Lower lobe of right lung (tissue), 2 donors: ENCODE data around the gene TET1. TPM values are rescaled to one million over a fixed set of nuclear protein-coding genes. Genes with fewer than 3 reads are reported as not detected.

Experiments used
- ATAC-seq, 2 donors: fragments of 200-7000 bp; cut with Tn5 transposase; one replicate each; pipeline ENCODE4 v1.9.1; 2020 to 2022; ENCODE audit warnings: mild to moderate bottlenecking in 2 of 2, moderate library complexity in 2 of 2
- DNase-seq: peaks from one replicate; pipeline ENCODE4 v3.0.0-alpha.2; 2020
- H3K27ac ChIP-seq: fragments of 200-600 bp; one replicate; pipeline ENCODE4 v1.8.0; 2022
- H3K27me3 ChIP-seq: fragments of 200-600 bp; one replicate; pipeline ENCODE4 v1.8.0; 2022; ENCODE audit warnings: low read depth
- H3K36me3 ChIP-seq: fragments of 200-600 bp; one replicate; pipeline ENCODE4 v1.8.0; 2022; ENCODE audit warnings: mild to moderate bottlenecking
- H3K4me1 ChIP-seq: fragments of 200-600 bp; one replicate; pipeline ENCODE4 v1.8.0; 2022
- H3K4me3 ChIP-seq: fragments of 200-600 bp; one replicate; pipeline ENCODE4 v1.8.0; 2022; ENCODE audit warnings: mild to moderate bottlenecking
- H3K9me3 ChIP-seq: fragments of 200-600 bp; one replicate; pipeline ENCODE4 v1.8.0; 2022
- intact Hi-C: fragments of 100-400 bp; cut with DNase I; formaldehyde crosslinking; loops from one replicate; pipeline ENCODE4 v1.11.0; 2022
- total RNA-seq: library from RNA; stranded (reverse); fragmentation: NEBNext Ultra II Directional; extraction: Animal tissue kit (Norgen Biotek cat#: 25700); gene quantifications from one replicate; pipeline ENCODE4 v1.2.1, GENCODE V29; 2021
- TF ChIP-seq, protein P1 (sequence below): fragments of 200-600 bp; IDR thresholded peaks from one replicate; pipeline ENCODE4 v1.8.0; 2022; ENCODE audit warnings: antibody characterized with exemption, mild to moderate bottlenecking
- donor health status: DM: no; HTN: yes; CAD: no; lungs with severe emphysema.

The TET1 gene
- total RNA-seq, 1 donor from 2014 or later = 1.8 TPM

DNA sequence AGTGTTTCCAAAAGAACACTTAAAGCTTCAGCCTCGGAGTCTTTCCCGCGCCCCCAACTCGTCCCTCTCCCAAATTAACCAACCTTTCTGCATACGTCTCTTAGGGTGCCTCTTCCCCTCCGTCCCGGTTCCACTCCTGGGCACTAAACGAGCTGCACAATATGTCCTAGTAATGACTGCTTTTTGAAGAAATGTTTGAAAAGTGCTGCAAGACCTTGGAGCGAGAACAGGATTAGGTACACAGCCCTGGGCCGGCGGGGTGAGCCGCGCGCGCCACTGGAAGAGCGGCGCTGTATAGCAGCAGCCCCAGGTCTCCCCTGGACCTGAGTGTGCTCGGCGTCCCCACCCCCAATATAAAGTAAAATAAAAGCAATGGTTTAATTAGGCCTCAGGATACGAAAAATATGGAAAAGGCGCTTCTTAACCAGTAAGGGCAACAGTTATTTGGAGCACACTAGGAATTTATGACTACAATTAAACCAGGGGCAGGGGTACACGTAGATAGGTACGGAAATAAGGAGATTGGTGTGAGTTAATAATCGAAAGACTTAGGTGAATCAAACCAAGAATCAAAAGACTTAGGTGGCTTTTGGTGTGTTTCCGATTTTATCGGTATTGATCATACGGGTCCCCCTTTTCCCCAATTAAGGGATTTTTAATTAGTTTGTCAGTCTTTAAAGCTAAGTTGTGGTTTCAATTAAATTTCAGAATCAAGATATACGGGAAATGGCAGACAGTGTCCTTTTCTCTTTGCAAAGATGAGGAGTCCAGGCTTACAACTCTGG lies 1.9 kb downstream of the TET1 start:
- H3K4me1 ChIP-seq = peaks cover 15% of the 10 kb centered on the region
- H3K4me3 ChIP-seq = peak overlapping the region; percentile 69
- peaks cover 21% of the 10 kb centered on the region for H3K27me3 ChIP-seq
- H3K27ac ChIP-seq = no peak overlapping the region
- ATAC-seq (no peak), DNase-seq (no peak)
- H3K36me3 ChIP-seq = no peaks in the 10 kb centered on the region
- intact Hi-C loops = no loop called here
- no peaks in the 10 kb centered on the region for H3K9me3 ChIP-seq
- TF ChIP-seq, protein P1, sequence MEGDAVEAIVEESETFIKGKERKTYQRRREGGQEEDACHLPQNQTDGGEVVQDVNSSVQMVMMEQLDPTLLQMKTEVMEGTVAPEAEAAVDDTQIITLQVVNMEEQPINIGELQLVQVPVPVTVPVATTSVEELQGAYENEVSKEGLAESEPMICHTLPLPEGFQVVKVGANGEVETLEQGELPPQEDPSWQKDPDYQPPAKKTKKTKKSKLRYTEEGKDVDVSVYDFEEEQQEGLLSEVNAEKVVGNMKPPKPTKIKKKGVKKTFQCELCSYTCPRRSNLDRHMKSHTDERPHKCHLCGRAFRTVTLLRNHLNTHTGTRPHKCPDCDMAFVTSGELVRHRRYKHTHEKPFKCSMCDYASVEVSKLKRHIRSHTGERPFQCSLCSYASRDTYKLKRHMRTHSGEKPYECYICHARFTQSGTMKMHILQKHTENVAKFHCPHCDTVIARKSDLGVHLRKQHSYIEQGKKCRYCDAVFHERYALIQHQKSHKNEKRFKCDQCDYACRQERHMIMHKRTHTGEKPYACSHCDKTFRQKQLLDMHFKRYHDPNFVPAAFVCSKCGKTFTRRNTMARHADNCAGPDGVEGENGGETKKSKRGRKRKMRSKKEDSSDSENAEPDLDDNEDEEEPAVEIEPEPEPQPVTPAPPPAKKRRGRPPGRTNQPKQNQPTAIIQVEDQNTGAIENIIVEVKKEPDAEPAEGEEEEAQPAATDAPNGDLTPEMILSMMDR = no peak

DNA sequence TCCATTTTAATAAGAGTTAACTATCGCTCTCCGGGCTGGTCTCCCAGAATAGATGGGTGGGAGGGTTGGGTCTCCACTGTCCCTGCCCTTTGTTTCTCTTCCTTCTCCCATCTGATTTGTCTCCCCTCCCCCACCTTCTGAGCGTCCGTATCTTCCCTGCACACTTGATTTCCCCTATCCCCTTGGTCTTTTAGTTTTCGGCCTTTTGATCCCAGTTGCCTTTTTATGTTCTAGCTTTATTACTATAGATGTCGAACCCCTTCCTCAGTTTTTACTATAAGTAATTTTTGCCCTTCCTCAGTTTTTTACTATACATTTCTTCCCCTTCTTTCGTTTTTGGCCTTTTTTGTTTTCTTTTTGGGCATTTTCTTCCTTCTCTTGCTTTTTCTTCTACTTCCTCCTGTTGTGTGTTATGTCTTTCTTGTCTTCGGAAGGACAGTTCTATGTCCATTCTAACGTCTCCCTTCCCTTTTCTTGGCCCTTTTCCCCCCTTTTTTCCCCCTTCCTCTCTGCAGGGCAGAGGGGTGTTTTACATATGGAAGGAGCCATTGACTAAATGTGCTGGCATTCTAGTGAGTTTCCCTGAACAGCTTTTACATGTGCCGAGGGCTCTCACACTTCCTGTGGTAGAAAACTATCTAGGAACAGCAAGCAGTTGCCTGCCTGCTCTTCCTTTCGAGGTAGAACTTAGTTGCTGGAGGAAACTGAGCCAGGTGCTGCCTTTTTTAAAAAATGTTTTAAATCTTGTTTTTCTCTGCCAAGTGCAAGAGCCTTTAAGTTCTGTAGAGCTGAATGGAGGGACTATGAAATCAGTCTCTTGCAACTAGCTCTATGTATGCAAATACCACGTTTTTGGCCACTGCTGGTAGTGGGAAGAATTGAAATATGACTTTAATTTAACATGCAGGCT lies 2.8 kb downstream of the TET1 start:
- H3K4me1 ChIP-seq = peaks cover 15% of the 10 kb centered on the region
- H3K36me3 ChIP-seq = no peaks in the 10 kb centered on the region
- no peak for DNase-seq
- intact Hi-C loops = no loop called here
- ATAC-seq = no peak
- H3K27ac ChIP-seq = no peak overlapping the region
- H3K4me3 ChIP-seq = peak overlapping the region; percentile 69
- TF ChIP-seq, protein P1 = no peak
- peaks cover 21% of the 10 kb centered on the region for H3K27me3 ChIP-seq
- no peaks in the 10 kb centered on the region for H3K9me3 ChIP-seq

DNA sequence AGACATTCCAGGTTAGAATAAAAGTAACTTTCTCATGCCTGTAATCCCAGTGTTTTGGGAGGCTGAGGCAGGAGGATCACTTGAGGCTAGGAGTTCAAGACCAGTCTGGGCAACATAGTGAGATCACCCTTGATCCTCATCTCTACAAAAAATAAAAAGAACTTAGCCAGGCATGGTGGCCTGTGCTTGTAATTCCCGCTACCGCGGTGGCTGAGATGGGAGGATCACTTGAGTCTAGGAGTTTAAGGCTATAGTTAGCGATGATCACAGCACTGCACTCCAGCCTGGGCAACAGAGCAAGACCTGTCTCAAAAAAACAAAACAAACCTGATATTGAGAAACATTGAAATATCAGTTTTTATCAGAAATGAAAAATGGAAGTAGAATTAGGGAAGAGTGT lies 4.6 kb downstream of the TET1 start:
- Histone ChIP-seq H3K27ac (no peak overlapping the region), H3K4me3 (no peak overlapping the region), H3K36me3 (no peaks in the 10 kb centered on the region), H3K27me3 (peaks cover 21% of the 10 kb centered on the region), H3K9me3 (no peaks in the 10 kb centered on the region), H3K4me1 (peaks cover 15% of the 10 kb centered on the region)
- ATAC-seq (no peak), DNase-seq (no peak)
- TF ChIP-seq, protein P1 = no peak
- intact Hi-C loops = no loop called here

DNA sequence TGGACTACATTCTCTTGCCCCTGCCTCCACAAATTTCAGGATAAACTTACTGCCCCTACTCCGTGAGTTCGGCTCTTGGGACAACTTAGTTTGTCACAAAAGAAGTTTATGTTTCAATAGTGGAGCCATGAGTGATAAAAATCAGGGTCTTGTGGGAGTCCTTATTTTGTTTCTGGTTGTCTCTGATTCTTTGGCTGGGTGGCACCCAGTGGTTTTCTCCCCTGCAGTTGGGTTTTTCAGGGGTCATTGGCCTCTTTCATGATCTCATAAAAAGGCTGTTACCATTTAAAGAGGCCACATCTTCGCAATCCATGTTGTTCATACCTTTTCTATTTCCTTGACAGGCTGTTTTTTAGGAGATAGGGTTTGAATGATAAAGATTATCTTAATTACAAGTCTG lies 5.5 kb downstream of the TET1 start:
- TF ChIP-seq, protein P1 = no peak
- intact Hi-C loops = no loop called here
- peaks cover 17% of the 10 kb centered on the region for H3K27me3 ChIP-seq
- no peak overlapping the region for H3K4me3 ChIP-seq
- H3K36me3 ChIP-seq = no peaks in the 10 kb centered on the region
- no peaks in the 10 kb centered on the region for H3K9me3 ChIP-seq
- ATAC-seq = no peak
- no peak for DNase-seq
- peaks cover 9% of the 10 kb centered on the region for H3K4me1 ChIP-seq
- no peak overlapping the region for H3K27ac ChIP-seq

DNA sequence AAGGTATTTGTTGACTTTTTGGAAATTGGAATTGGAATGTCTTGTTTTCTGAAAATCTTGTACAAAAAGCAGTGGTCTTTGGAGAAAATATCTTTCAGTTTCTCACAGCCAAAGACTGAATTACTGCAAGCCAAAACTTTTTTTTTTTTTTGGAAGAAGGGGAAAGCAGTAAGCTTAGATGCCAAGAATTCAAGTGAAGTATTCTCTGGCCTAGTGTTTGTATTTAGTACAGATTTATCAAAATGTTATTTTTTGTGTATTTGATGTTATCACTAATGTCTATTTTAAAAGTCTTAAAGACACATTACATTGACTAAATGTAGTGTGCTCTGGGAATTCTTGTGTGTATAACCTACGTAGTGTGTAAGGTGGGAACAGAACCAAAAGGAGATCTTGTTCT lies 6.2 kb downstream of the TET1 start:
- no peak overlapping the region for H3K27ac ChIP-seq
- H3K4me3 ChIP-seq = no peak overlapping the region
- H3K4me1 ChIP-seq = peaks cover 2% of the 10 kb centered on the region
- TF ChIP-seq, protein P1 = no peak
- no peaks in the 10 kb centered on the region for H3K36me3 ChIP-seq
- DNase-seq (no peak), ATAC-seq (no peak)
- intact Hi-C loops = no loop called here
- H3K9me3 ChIP-seq = no peaks in the 10 kb centered on the region
- H3K27me3 ChIP-seq = peaks cover 10% of the 10 kb centered on the region
